HEK293T (cell line): ENCODE measurements around the gene CRYL1.

Experiments used
- CTCF ChIA-PET: fragments of 350-600 bp; formaldehyde crosslinking; extraction: SDS; loops from one replicate; lab custom pipeline; 2021; ENCODE audit warnings: antibody characterized with exemption, inconsistent platforms; lab: Yijun Ruan, JAX
- POLR2A ChIA-PET: fragments of 350-600 bp; formaldehyde crosslinking; extraction: SDS; loops from one replicate; lab custom pipeline; 2020; ENCODE audit warnings: antibody characterized with exemption, inconsistent platforms; lab: Yijun Ruan, JAX
- DNase-seq: peaks from one replicate; pipeline ENCODE4 v3.0.0; 2012; ENCODE audit warnings: mixed read lengths; ENCODE audit errors: extremely low spot score
- ARNT ChIP-seq: fragments of 450-650 bp; IDR thresholded peaks from 2 replicates; pipeline ENCODE4 v1.6.1; 2017; ENCODE audit warnings: mild to moderate bottlenecking
- BHLHE40 ChIP-seq: fragments of 450-650 bp; IDR thresholded peaks from 2 replicates; pipeline ENCODE4 v1.6.1; 2016; ENCODE audit warnings: mild to moderate bottlenecking, moderate library complexity, borderline replicate concordance
- CTBP1 ChIP-seq: fragments of 450-650 bp; IDR thresholded peaks from 2 replicates; pipeline ENCODE4 v1.6.1; 2016; ENCODE audit warnings: borderline replicate concordance
- ELF4 ChIP-seq: fragments of 450-650 bp; IDR thresholded peaks from 2 replicates; pipeline ENCODE4 v1.6.1; 2017; ENCODE audit warnings: antibody characterized with exemption
- FOXA1 ChIP-seq: fragments of 450-650 bp; IDR thresholded peaks from 2 replicates; pipeline ENCODE4 v1.6.1; 2016; ENCODE audit warnings: mild to moderate bottlenecking
- FOXK2 ChIP-seq: fragments of 450-650 bp; IDR thresholded peaks from 2 replicates; pipeline ENCODE4 v1.6.1; 2016; ENCODE audit warnings: mild to moderate bottlenecking
- FOXM1 ChIP-seq: fragments of 450-650 bp; IDR thresholded peaks from 2 replicates; pipeline ENCODE4 v1.6.1; 2017; ENCODE audit warnings: mild to moderate bottlenecking, borderline replicate concordance
- HDGF ChIP-seq: fragments of 450-650 bp; IDR thresholded peaks from 2 replicates; pipeline ENCODE4 v1.6.1; 2017; ENCODE audit warnings: antibody characterized with exemption, borderline replicate concordance
- L3MBTL2 ChIP-seq: fragments of 450-650 bp; conservative IDR thresholded peaks from 2 replicates; pipeline ENCODE4 v1.6.1; 2016; ENCODE audit warnings: mild to moderate bottlenecking
- LEF1 ChIP-seq: fragments of 450-650 bp; IDR thresholded peaks from 2 replicates; pipeline ENCODE4 v1.6.1; 2017; ENCODE audit warnings: mild to moderate bottlenecking, borderline replicate concordance
- NFRKB ChIP-seq: fragments of 450-650 bp; IDR thresholded peaks from 2 replicates; pipeline ENCODE4 v1.6.1; 2016; ENCODE audit warnings: mild to moderate bottlenecking, moderate library complexity
- PKNOX1 ChIP-seq: fragments of 450-650 bp; IDR thresholded peaks from 2 replicates; pipeline ENCODE4 v1.6.1; 2016
- SP1 ChIP-seq: fragments of 450-650 bp; IDR thresholded peaks from 2 replicates; pipeline ENCODE4 v1.6.1; 2017
- SUZ12 ChIP-seq: fragments of 450-650 bp; IDR thresholded peaks from 2 replicates; pipeline ENCODE4 v1.6.1; 2016; ENCODE audit warnings: mild to moderate bottlenecking
- TARDBP ChIP-seq: fragments of 450-650 bp; IDR thresholded peaks from 2 replicates; pipeline ENCODE4 v1.6.1; 2016
- ZNF384 ChIP-seq: fragments of 450-650 bp; IDR thresholded peaks from 2 replicates; pipeline ENCODE4 v1.6.1; 2016

The CRYL1 gene

GRCh38 chr13:20512042-20512683, 13.5 kb downstream of the CRYL1 start:
- ChIA-PET POLR2A (no interaction called here), CTCF (interaction anchor here (1.2 kb wide), 1 partner anchor 317 kb away, joined by 3 read pairs; no protein-coding TSS in a partner anchor)
- no peak for DNase-seq
- TF ChIP-seq L3MBTL2, result no peak

GRCh38 chr13:20506696-20507095, 19.0 kb downstream of the CRYL1 start:
- no peak for DNase-seq
- CTCF ChIA-PET, result interaction anchor here (1.5 kb wide), 1 partner anchor 14 kb away, joined by 4 read pairs; no protein-coding TSS in a partner anchor
- POLR2A ChIA-PET, result no interaction called here
- no peak for TF ChIP-seq BHLHE40
- TF ChIP-seq FOXK2, result no peak
- TF ChIP-seq TARDBP, result no peak
- TF ChIP-seq LEF1, result no peak
- no peak for TF ChIP-seq ELF4
- no peak for TF ChIP-seq ARNT
- TF ChIP-seq FOXM1, result no peak
- no peak for TF ChIP-seq PKNOX1
- no peak for TF ChIP-seq SP1
- TF ChIP-seq CTBP1, result no peak
- TF ChIP-seq SUZ12, result no peak
- no peak for TF ChIP-seq ZNF384
- no peak for TF ChIP-seq HDGF

GRCh38 chr13:20505405-20506366, 20.0 kb downstream of the CRYL1 start:
- POLR2A ChIA-PET, result interaction anchor here (0.7 kb wide), 1 partner anchor 21 kb away, joined by 3 read pairs; no protein-coding TSS in a partner anchor
- no peak for DNase-seq
- CTCF ChIA-PET, result interaction anchor here (1.5 kb wide), 1 partner anchor 13 kb away, joined by 4 read pairs; no protein-coding TSS in a partner anchor
- TF ChIP-seq LEF1 (no peak), FOXA1 (no peak), NFRKB (no peak), SUZ12 (no peak), FOXK2 (no peak), TARDBP (no peak), FOXM1 (no peak)

- DNase-seq, result no peak
- no peak for TF ChIP-seq L3MBTL2
- no peak for TF ChIP-seq TARDBP
- no peak for TF ChIP-seq SP1
- no peak for TF ChIP-seq FOXK2
- TF ChIP-seq NFRKB, result no peak
- no peak for TF ChIP-seq ZNF384
- no peak for TF ChIP-seq PKNOX1
- TF ChIP-seq LEF1, result no peak
- TF ChIP-seq HDGF, result no peak
- no peak for TF ChIP-seq SUZ12
- ChIA-PET POLR2A (no interaction called here), CTCF (interaction anchor here (0.8 kb wide), 1 partner anchor 50 kb away, joined by 3 read pairs; no protein-coding TSS in a partner anchor)
Observed at GRCh38 chr13:20503088-20504083, 22.3 kb downstream of the CRYL1 start.

GRCh38 chr13:20501592-20501991, 24.1 kb downstream of the CRYL1 start:
- no peak for TF ChIP-seq FOXA1
- no peak for TF ChIP-seq LEF1
- no peak for TF ChIP-seq ARNT
- TF ChIP-seq ELF4, result no peak
- TF ChIP-seq HDGF, result no peak
- no peak for TF ChIP-seq L3MBTL2
- TF ChIP-seq SP1, result no peak
- no peak for TF ChIP-seq PKNOX1
- TF ChIP-seq CTBP1, result no peak
- no peak for TF ChIP-seq FOXM1
- no peak for TF ChIP-seq NFRKB
- no peak for TF ChIP-seq TARDBP
- no peak for TF ChIP-seq ZNF384
- no peak for TF ChIP-seq BHLHE40
- no peak for TF ChIP-seq FOXK2
- TF ChIP-seq SUZ12, result no peak
- ChIA-PET POLR2A (no interaction called here), CTCF (interaction anchor here (1.1 kb wide), 1 partner anchor 327 kb away, joined by 3 read pairs; no protein-coding TSS in a partner anchor)
- no peak for DNase-seq
